ENCODE results near the gene LGALS3BP.

LGALS3BP gene

GRCh38 chr17:78966910-78967600, 12.7 kb downstream of the LGALS3BP start:
- no peaks in the 10 kb centered on the region for H3K27me3 ChIP-seq (ENCODE audit: insufficient read depth, low read length)
- no peaks in the 10 kb centered on the region for H3K36me3 ChIP-seq (ENCODE audit: control insufficient read depth in 1 of 2, insufficient read depth in 2 of 2, low read length in 2 of 2)

GRCh38 chr17:78966123-78966813, 13.5 kb downstream of the LGALS3BP start:
- Histone ChIP-seq H3K9ac (ENCODE audit: low read length) (no peak overlapping the region), H3K79me1 (ENCODE audit: low read length) (peaks cover 5% of the 10 kb centered on the region), H2BK12ac (ENCODE audit: low read length) (no peak overlapping the region), H4K8ac (ENCODE audit: low read depth, low read length) (no peak overlapping the region), H2AK5ac (ENCODE audit: low read length) (no peak overlapping the region), H3K79me2 (ENCODE audit: control insufficient read depth, insufficient read depth, low read length, poor library complexity) (no peaks in the 10 kb centered on the region), H4K91ac (ENCODE audit: low read depth, low read length) (no peak overlapping the region), H3K4me3 (ENCODE audit: low read depth, low read length) (peak overlapping the region; percentile 6), H3K4ac (ENCODE audit: low read depth, low read length) (no peak overlapping the region), H3K27ac (ENCODE audit: low read depth, low read length) (no peak overlapping the region), H3K4me1 (ENCODE audit: control insufficient read depth in 1 of 2, insufficient read depth in 2 of 2, low read length in 2 of 2) (peaks cover 14 to 16% of the 10 kb centered on the region in 2 experiments), H2AFZ (ENCODE audit: insufficient read depth, low read length, poor library complexity) (no peak overlapping the region), H3K27me3 (ENCODE audit: insufficient read depth, low read length) (no peaks in the 10 kb centered on the region), H2BK5ac (ENCODE audit: low read depth, low read length, poor library complexity) (no peak overlapping the region), H2BK120ac (ENCODE audit: insufficient read depth, low read length, poor library complexity) (no peak overlapping the region), H4K12ac (ENCODE audit: low read depth, low read length) (no peak overlapping the region), H3K14ac (ENCODE audit: low read length) (no peak overlapping the region), H3K18ac (ENCODE audit: low read length) (no peak overlapping the region), H3K9me3 (ENCODE audit: insufficient read depth, low read depth, low read length) (no peaks in the 10 kb centered on the region), H3K23ac (ENCODE audit: low read length) (no peak overlapping the region), H3K36me3 (ENCODE audit: control insufficient read depth in 1 of 2, insufficient read depth in 2 of 2, low read length in 2 of 2) (no peaks in the 10 kb centered on the region), H3K4me2 (ENCODE audit: low read length) (no peak overlapping the region)
- WGBS (ENCODE audit: extremely low coverage, insufficient coverage, insufficient read length) = no CpG with 5 or more reads among the region's 26 CpGs
- peak in 1 of 2 donors; percentile 48 for DNase-seq

More at GRCh38 chr17:78966910-78967600, 12.7 kb downstream of the LGALS3BP start:
- no peak overlapping the region for H2AFZ ChIP-seq (ENCODE audit: insufficient read depth, low read length, poor library complexity)
- peaks cover 7 to 11% of the 10 kb centered on the region in 2 experiments for H3K4me1 ChIP-seq (ENCODE audit: control insufficient read depth in 1 of 2, insufficient read depth in 2 of 2, low read length in 2 of 2)
- H3K4me2 ChIP-seq (ENCODE audit: low read length) = no peak overlapping the region
- H3K18ac ChIP-seq (ENCODE audit: low read length) = no peak overlapping the region
- H3K9me3 ChIP-seq (ENCODE audit: insufficient read depth, low read depth, low read length) = no peaks in the 10 kb centered on the region
- H2BK120ac ChIP-seq (ENCODE audit: insufficient read depth, low read length, poor library complexity) = no peak overlapping the region
- no peak overlapping the region for H3K9ac ChIP-seq (ENCODE audit: low read length)
- WGBS (ENCODE audit: extremely low coverage, insufficient coverage, insufficient read length) = no CpG with 5 or more reads among the region's 23 CpGs
- no peak overlapping the region for H3K4ac ChIP-seq (ENCODE audit: low read depth, low read length)
- no peak overlapping the region for H2AK5ac ChIP-seq (ENCODE audit: low read length)
- no peak overlapping the region for H4K8ac ChIP-seq (ENCODE audit: low read depth, low read length)
- no peak overlapping the region for H3K23ac ChIP-seq (ENCODE audit: low read length)
- H3K27ac ChIP-seq (ENCODE audit: low read depth, low read length) = no peak overlapping the region
- H3K79me1 ChIP-seq (ENCODE audit: low read length) = peaks cover 9% of the 10 kb centered on the region
- no peak overlapping the region for H4K91ac ChIP-seq (ENCODE audit: low read depth, low read length)
- H3K79me2 ChIP-seq (ENCODE audit: control insufficient read depth, insufficient read depth, low read length, poor library complexity) = no peaks in the 10 kb centered on the region
- no peak overlapping the region for H2BK5ac ChIP-seq (ENCODE audit: low read depth, low read length, poor library complexity)
- DNase-seq = peak; percentile 79 to 88
- no peak overlapping the region for H3K14ac ChIP-seq (ENCODE audit: low read length)
- no peak overlapping the region for H2BK12ac ChIP-seq (ENCODE audit: low read length)
- no peak overlapping the region for H4K12ac ChIP-seq (ENCODE audit: low read depth, low read length)
- no peak overlapping the region for H3K4me3 ChIP-seq (ENCODE audit: low read depth, low read length)

GRCh38 chr17:78965491-78965924, 14.2 kb downstream of the LGALS3BP start:
- Histone ChIP-seq H3K79me1 (ENCODE audit: low read length) (peaks cover 7% of the 10 kb centered on the region), H2BK12ac (ENCODE audit: low read length) (no peak overlapping the region), H4K8ac (ENCODE audit: low read depth, low read length) (no peak overlapping the region), H2BK120ac (ENCODE audit: insufficient read depth, low read length, poor library complexity) (no peak overlapping the region), H3K4me1 (ENCODE audit: control insufficient read depth in 1 of 2, insufficient read depth in 2 of 2, low read length in 2 of 2) (peaks cover 19 to 20% of the 10 kb centered on the region in 2 experiments), H3K9ac (ENCODE audit: low read length) (no peak overlapping the region), H4K91ac (ENCODE audit: low read depth, low read length) (no peak overlapping the region), H2AFZ (ENCODE audit: insufficient read depth, low read length, poor library complexity) (no peak overlapping the region), H2BK5ac (ENCODE audit: low read depth, low read length, poor library complexity) (no peak overlapping the region), H3K27me3 (ENCODE audit: insufficient read depth, low read length) (no peaks in the 10 kb centered on the region), H3K4me3 (ENCODE audit: low read depth, low read length) (no peak overlapping the region), H3K23ac (ENCODE audit: low read length) (no peak overlapping the region), H3K27ac (ENCODE audit: low read depth, low read length) (no peak overlapping the region), H3K4me2 (ENCODE audit: low read length) (no peak overlapping the region), H2AK5ac (ENCODE audit: low read length) (no peak overlapping the region), H3K4ac (ENCODE audit: low read depth, low read length) (no peak overlapping the region), H3K18ac (ENCODE audit: low read length) (no peak overlapping the region), H3K14ac (ENCODE audit: low read length) (no peak overlapping the region), H3K36me3 (ENCODE audit: control insufficient read depth in 1 of 2, insufficient read depth in 2 of 2, low read length in 2 of 2) (no peaks in the 10 kb centered on the region), H3K9me3 (ENCODE audit: insufficient read depth, low read depth, low read length) (no peaks in the 10 kb centered on the region), H4K12ac (ENCODE audit: low read depth, low read length) (no peak overlapping the region), H3K79me2 (ENCODE audit: control insufficient read depth, insufficient read depth, low read length, poor library complexity) (no peaks in the 10 kb centered on the region)
- DNase-seq = peak; percentile 98 to 99
- no CpG with 5 or more reads among the region's 8 CpGs for whole genome bisulfite sequencing (ENCODE audit: extremely low coverage, insufficient coverage, insufficient read length)

- Histone ChIP-seq H3K79me1 (ENCODE audit: low read length) (peaks cover 12% of the 10 kb centered on the region), H3K4ac (ENCODE audit: low read depth, low read length) (no peak overlapping the region), H3K14ac (ENCODE audit: low read length) (no peak overlapping the region), H3K4me3 (ENCODE audit: low read depth, low read length) (no peak overlapping the region), H4K12ac (ENCODE audit: low read depth, low read length) (no peak overlapping the region), H4K8ac (ENCODE audit: low read depth, low read length) (peak overlapping the region; percentile 4), H2BK5ac (ENCODE audit: low read depth, low read length, poor library complexity) (no peak overlapping the region), H2BK120ac (ENCODE audit: insufficient read depth, low read length, poor library complexity) (no peak overlapping the region), H2AK5ac (ENCODE audit: low read length) (peak overlapping the region; percentile 39), H4K91ac (ENCODE audit: low read depth, low read length) (peak overlapping the region; percentile 48), H2AFZ (ENCODE audit: insufficient read depth, low read length, poor library complexity) (no peak overlapping the region), H3K79me2 (ENCODE audit: control insufficient read depth, insufficient read depth, low read length, poor library complexity) (no peaks in the 10 kb centered on the region), H2BK12ac (ENCODE audit: low read length) (peak overlapping the region; percentile 67), H3K27ac (ENCODE audit: low read depth, low read length) (no peak overlapping the region), H3K4me1 (ENCODE audit: control insufficient read depth in 1 of 2, insufficient read depth in 2 of 2, low read length in 2 of 2) (peaks cover 26 to 28% of the 10 kb centered on the region in 2 experiments), H3K9ac (ENCODE audit: low read length) (no peak overlapping the region), H3K23ac (ENCODE audit: low read length) (no peak overlapping the region), H3K9me3 (ENCODE audit: insufficient read depth, low read depth, low read length) (no peaks in the 10 kb centered on the region), H3K18ac (ENCODE audit: low read length) (no peak overlapping the region), H3K4me2 (ENCODE audit: low read length) (no peak overlapping the region), H3K27me3 (ENCODE audit: insufficient read depth, low read length) (no peaks in the 10 kb centered on the region), H3K36me3 (ENCODE audit: control insufficient read depth in 1 of 2, insufficient read depth in 2 of 2, low read length in 2 of 2) (no peaks in the 10 kb centered on the region)
- DNase-seq = no peak
- WGBS (ENCODE audit: extremely low coverage, insufficient coverage, insufficient read length) = no CpG with 5 or more reads among the region's 6 CpGs
Measured at GRCh38 chr17:78963378-78963777, 16.3 kb downstream of the LGALS3BP start.

Data from trophoblast cell (in vitro differentiated cells and primary cell).